Subcutaneous abdominal adipose tissue (tissue), 5 donors: ENCODE measurements around the gene NRP1.
"Not testable (repeated sequence)": the region's sequence is repeated elsewhere in the genome, so short reads cannot be mapped to it uniquely, and the experiment has no call there.

Source experiments
- H3K27ac ChIP-seq: one replicate; pipeline ENCODE4 v1.7.0; 2013; ENCODE audit warnings: low read depth, mild to moderate bottlenecking, inconsistent platforms, low read length, moderate library complexity
- H3K27me3 ChIP-seq, 5 donors: one replicate each; pipeline ENCODE4 v1.7.0; 2013; ENCODE audit warnings: low read length in 5 of 5, inconsistent platforms in 1 of 5; ENCODE audit not compliant: control insufficient read depth in 5 of 5, insufficient read depth in 4 of 5
- H3K36me3 ChIP-seq, 5 donors: one replicate each; pipeline ENCODE4 v1.7.0; 2013; ENCODE audit warnings: low read length in 5 of 5; ENCODE audit not compliant: control insufficient read depth in 5 of 5, insufficient read depth in 5 of 5
- H3K4me1 ChIP-seq, 5 donors: one replicate each; pipeline ENCODE4 v1.7.0; 2013; ENCODE audit warnings: low read length in 5 of 5, mild to moderate bottlenecking in 3 of 5, moderate library complexity in 1 of 5; ENCODE audit not compliant: control insufficient read depth in 5 of 5, insufficient read depth in 5 of 5
- H3K4me3 ChIP-seq, 5 donors: one replicate each; pipeline ENCODE4 v1.7.0; 2013; ENCODE audit warnings: low read length in 5 of 5, low read depth in 1 of 5
- H3K9ac ChIP-seq, 5 donors: one replicate each; pipeline ENCODE4 v1.7.0; 2013; ENCODE audit warnings: low read length in 5 of 5, mild to moderate bottlenecking in 4 of 5, moderate library complexity in 3 of 5
- H3K9me3 ChIP-seq, 5 donors: one replicate each; pipeline ENCODE4 v1.7.0; 2013; ENCODE audit warnings: low read length in 5 of 5; ENCODE audit not compliant: control insufficient read depth in 5 of 5
- donor health status: healthy.
- donor health status: healthy.
- donor health status: healthy.
- donor health status: healthy.
- donor health status: healthy.

The NRP1 gene

GRCh38 chr10:33229252-33229948 lies 105.1 kb downstream of the NRP1 start:
- H3K4me1 ChIP-seq: peaks cover 2 to 42% (median 26%) of the 10 kb centered on the region in 5 donors
- H3K9ac ChIP-seq: no peak overlapping the region
- H3K4me3 ChIP-seq: no peak overlapping the region
- no peak overlapping the region for H3K27ac ChIP-seq
- no peaks in the 10 kb centered on the region for H3K27me3 ChIP-seq
- peaks cover 22 to 38% (median 33%) of the 10 kb centered on the region in 5 donors for H3K36me3 ChIP-seq
- H3K9me3 ChIP-seq: no peaks in the 10 kb centered on the region

- H3K4me3 ChIP-seq: no peak overlapping the region
- H3K27me3 ChIP-seq: no peaks in the 10 kb centered on the region
- no peak overlapping the region for H3K27ac ChIP-seq
- peaks cover 2 to 41% (median 22%) of the 10 kb centered on the region in 5 donors for H3K4me1 ChIP-seq
- H3K9ac ChIP-seq: no peak overlapping the region
- H3K9me3 ChIP-seq: no peaks in the 10 kb centered on the region
- H3K36me3 ChIP-seq: peaks cover 24 to 48% (median 43%) of the 10 kb centered on the region in 5 donors
Measured at GRCh38 chr10:33228426-33228825, 106.0 kb downstream of the NRP1 start.

GRCh38 chr10:33227489-33227888 lies 107.0 kb downstream of the NRP1 start:
- Histone ChIP-seq H3K9me3 (no peaks in the 10 kb centered on the region), H3K36me3 (peaks cover 24 to 52% (median 46%) of the 10 kb centered on the region in 5 donors), H3K4me3 (no peak overlapping the region), H3K27me3 (no peaks in the 10 kb centered on the region), H3K27ac (peak overlapping the region; percentile 3), H3K9ac (no peak overlapping the region), H3K4me1 (peaks cover 2 to 38% (median 19%) of the 10 kb centered on the region in 5 donors)

- peaks cover 2 to 28% (median 13%) of the 10 kb centered on the region in 5 donors for H3K4me1 ChIP-seq
Measured at GRCh38 chr10:33224251-33224965, 110.1 kb downstream of the NRP1 start.

GRCh38 chr10:33223326-33224000 lies 111.0 kb downstream of the NRP1 start:
- Histone ChIP-seq H3K36me3 (peaks cover 51 to 87% (median 76%) of the 10 kb centered on the region in 5 donors), H3K4me3 (no peak overlapping the region), H3K9me3 (no peaks in the 10 kb centered on the region), H3K27me3 (no peaks in the 10 kb centered on the region), H3K9ac (no peak overlapping the region), H3K27ac (no peak overlapping the region), H3K4me1 (peaks cover 2 to 24% (median 9%) of the 10 kb centered on the region in 5 donors)

More at GRCh38 chr10:33224251-33224965, 110.1 kb downstream of the NRP1 start:
- H3K36me3 ChIP-seq: peaks cover 42 to 78% (median 69%) of the 10 kb centered on the region in 5 donors
- H3K4me3 ChIP-seq: no peak overlapping the region
- no peak overlapping the region for H3K27ac ChIP-seq
- H3K27me3 ChIP-seq: no peaks in the 10 kb centered on the region
- H3K9me3 ChIP-seq: no peaks in the 10 kb centered on the region
- no peak overlapping the region for H3K9ac ChIP-seq

GRCh38 chr10:33222304-33222703 lies 112.2 kb downstream of the NRP1 start:
- H3K4me3 ChIP-seq: not testable (repeated sequence)
- peaks cover under 1 to 19% (median 8%) of the 10 kb centered on the region in 5 donors for H3K4me1 ChIP-seq

GRCh38 chr10:33217854-33218253 lies 116.6 kb downstream of the NRP1 start:
- H3K4me1 ChIP-seq: peaks cover 2 to 29% (median 15%) of the 10 kb centered on the region in 5 donors
- H3K36me3 ChIP-seq: peaks cover 48 to 85% (median 76%) of the 10 kb centered on the region in 5 donors
- H3K27me3 ChIP-seq: no peaks in the 10 kb centered on the region
- H3K27ac ChIP-seq: no peak overlapping the region
- H3K9me3 ChIP-seq: no peaks in the 10 kb centered on the region
- no peak overlapping the region for H3K9ac ChIP-seq
- no peak overlapping the region for H3K4me3 ChIP-seq

More at GRCh38 chr10:33222304-33222703, 112.2 kb downstream of the NRP1 start:
- peaks cover 58 to 90% (median 79%) of the 10 kb centered on the region in 5 donors for H3K36me3 ChIP-seq
- H3K27me3 ChIP-seq, H3K27ac ChIP-seq, H3K9me3 ChIP-seq, H3K9ac ChIP-seq: not testable (repeated sequence)

GRCh38 chr10:33216661-33217427 lies 117.6 kb downstream of the NRP1 start:
- H3K9ac ChIP-seq: no peak overlapping the region
- no peaks in the 10 kb centered on the region for H3K9me3 ChIP-seq
- H3K27ac ChIP-seq: peak overlapping the region; percentile 39
- no peaks in the 10 kb centered on the region for H3K27me3 ChIP-seq
- peaks cover 44 to 86% (median 80%) of the 10 kb centered on the region in 5 donors for H3K36me3 ChIP-seq
- H3K4me1 ChIP-seq: peaks cover 4 to 34% (median 23%) of the 10 kb centered on the region in 5 donors
- no peak overlapping the region for H3K4me3 ChIP-seq

GRCh38 chr10:33215635-33216034 lies 118.8 kb downstream of the NRP1 start:
- peak overlapping the region; percentile 51 for H3K27ac ChIP-seq
- peaks cover 39 to 86% (median 80%) of the 10 kb centered on the region in 5 donors for H3K36me3 ChIP-seq
- H3K27me3 ChIP-seq: no peaks in the 10 kb centered on the region
- no peak overlapping the region for H3K4me3 ChIP-seq
- H3K9me3 ChIP-seq: no peaks in the 10 kb centered on the region
- H3K9ac ChIP-seq: no peak overlapping the region
- H3K4me1 ChIP-seq: peaks cover 9 to 42% (median 32%) of the 10 kb centered on the region in 5 donors
